ENCODE data around the gene SLC1A7.

Gene SLC1A7

GRCh38 chr1:53062708-53063591 lies 79.5 kb downstream of the SLC1A7 start:
- no peak for DNase-seq (ENCODE audit: low read depth in 2 of 3, low spot score in 2 of 3)

GRCh38 chr1:53061859-53062707 lies 80.4 kb downstream of the SLC1A7 start, which contains the start of gene PODN:
Gene PODN, plus strand, starts transcription at chr1:53062213. Its CDS starts 7,643 bp downstream, at chr1:53069856.
- DNase-seq (ENCODE audit: low read depth in 2 of 3, low spot score in 2 of 3), result no peak

- no peak for DNase-seq (ENCODE audit: low read depth in 2 of 3, low spot score in 2 of 3)
Measured at GRCh38 chr1:53061123-53061858, 81.1 kb downstream of the SLC1A7 start.

GRCh38 chr1:53060579-53060978 lies 81.9 kb downstream of the SLC1A7 start:
- no peak for DNase-seq (ENCODE audit: low read depth in 2 of 3, low spot score in 2 of 3)

GRCh38 chr1:53057127-53057526 lies 85.3 kb downstream of the SLC1A7 start:
- DNase-seq (ENCODE audit: low read depth in 2 of 3, low spot score in 2 of 3), result no peak

- DNase-seq (ENCODE audit: low read depth in 2 of 3, low spot score in 2 of 3), result no peak
Measured at GRCh38 chr1:53051676-53052075, 90.8 kb downstream of the SLC1A7 start.

- DNase-seq (ENCODE audit: low read depth in 2 of 3, low spot score in 2 of 3), result no peak
Measured at GRCh38 chr1:53050310-53050709, 92.1 kb downstream of the SLC1A7 start.

- no peak for DNase-seq (ENCODE audit: low read depth in 2 of 3, low spot score in 2 of 3)
Measured at GRCh38 chr1:53049574-53049967, 92.9 kb downstream of the SLC1A7 start.

GRCh38 chr1:53048960-53049573 lies 93.4 kb downstream of the SLC1A7 start:
- no peak for DNase-seq (ENCODE audit: low read depth in 2 of 3, low spot score in 2 of 3)

GRCh38 chr1:53047737-53048736 lies 94.4 kb downstream of the SLC1A7 start:
- DNase-seq (ENCODE audit: low read depth in 2 of 3, low spot score in 2 of 3), result no peak

- no peak for DNase-seq (ENCODE audit: low read depth in 2 of 3, low spot score in 2 of 3)
Measured at GRCh38 chr1:53046930-53047329, 95.5 kb downstream of the SLC1A7 start.

GRCh38 chr1:53044926-53045325 lies 97.5 kb downstream of the SLC1A7 start:
- DNase-seq (ENCODE audit: low read depth in 2 of 3, low spot score in 2 of 3), result no peak

GRCh38 chr1:53043271-53043670 lies 99.2 kb downstream of the SLC1A7 start:
- DNase-seq (ENCODE audit: low read depth in 2 of 3, low spot score in 2 of 3), result no peak

GRCh38 chr1:53038566-53038965 lies 103.9 kb downstream of the SLC1A7 start:
- no peak for DNase-seq (ENCODE audit: low read depth in 2 of 3, low spot score in 2 of 3)
